GM19099 (cell line): ENCODE measurements around the gene IRGC.

Experiments
- POLR2A ChIP-seq: IDR thresholded peaks from 3 replicates; pipeline ENCODE4 v1.6.1; 2011; ENCODE audit warnings: low read depth; ENCODE audit not compliant: insufficient read length; ENCODE audit errors: extremely low read depth

IRGC gene

DNA sequence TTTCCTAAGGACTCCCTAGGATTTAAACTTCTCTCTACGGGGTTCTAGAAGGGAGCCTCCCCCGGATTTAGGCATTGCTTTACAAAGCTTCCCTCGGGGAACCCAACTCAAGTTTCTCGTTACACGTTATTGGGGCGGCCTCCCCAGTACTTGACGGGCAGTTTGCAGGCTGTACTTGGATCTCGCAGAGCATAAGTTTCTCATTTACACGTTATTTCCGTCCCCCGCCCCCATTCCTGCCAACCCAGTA is 38.3 kb downstream of the IRGC start:
- TF ChIP-seq POLR2A: no peak

DNA sequence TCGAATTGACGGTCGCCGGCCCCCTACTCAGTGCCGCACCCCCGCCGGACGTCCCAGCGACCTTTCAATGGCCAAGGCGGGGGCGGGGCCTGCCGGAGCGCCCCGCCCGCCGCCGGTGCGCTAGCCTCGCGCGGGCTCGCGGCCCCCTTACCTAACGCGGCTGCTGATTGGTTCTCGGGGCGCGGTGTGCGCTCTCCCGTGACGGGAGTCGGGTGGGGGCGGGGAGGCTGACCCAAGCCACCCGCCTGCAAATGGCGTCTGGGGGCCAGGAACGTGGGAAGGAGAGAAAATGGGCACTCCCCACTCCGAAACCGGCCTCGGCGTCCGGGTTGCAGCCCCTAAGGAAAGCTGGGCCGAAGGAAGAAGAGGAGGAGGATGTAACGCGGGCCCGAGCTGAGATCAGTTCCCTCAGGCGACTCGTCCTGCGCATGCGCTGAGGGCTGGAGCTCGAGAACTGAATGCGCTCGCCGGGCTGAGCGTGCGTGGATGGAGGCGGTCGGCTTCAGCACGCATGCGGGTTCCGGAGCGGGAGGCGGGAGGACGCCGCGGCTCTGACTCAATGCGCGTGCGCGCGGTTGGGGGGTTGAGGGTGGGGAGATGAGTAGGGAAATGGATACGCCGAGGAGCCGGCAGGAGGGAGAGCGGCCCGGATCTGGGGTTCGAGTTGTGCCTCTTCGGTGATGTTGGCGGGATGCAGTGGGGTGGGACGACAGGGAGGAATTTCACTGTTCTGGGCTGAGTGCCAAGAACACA is 38.8 kb downstream of the IRGC start, which contains the start of gene SMG9:
SMG9 (minus strand) TSS at position 460 of the 753 bp plus-strand sequence. CDS start 4,221 bp downstream, outside the sequence.
- TF ChIP-seq POLR2A: peak; percentile 72

DNA sequence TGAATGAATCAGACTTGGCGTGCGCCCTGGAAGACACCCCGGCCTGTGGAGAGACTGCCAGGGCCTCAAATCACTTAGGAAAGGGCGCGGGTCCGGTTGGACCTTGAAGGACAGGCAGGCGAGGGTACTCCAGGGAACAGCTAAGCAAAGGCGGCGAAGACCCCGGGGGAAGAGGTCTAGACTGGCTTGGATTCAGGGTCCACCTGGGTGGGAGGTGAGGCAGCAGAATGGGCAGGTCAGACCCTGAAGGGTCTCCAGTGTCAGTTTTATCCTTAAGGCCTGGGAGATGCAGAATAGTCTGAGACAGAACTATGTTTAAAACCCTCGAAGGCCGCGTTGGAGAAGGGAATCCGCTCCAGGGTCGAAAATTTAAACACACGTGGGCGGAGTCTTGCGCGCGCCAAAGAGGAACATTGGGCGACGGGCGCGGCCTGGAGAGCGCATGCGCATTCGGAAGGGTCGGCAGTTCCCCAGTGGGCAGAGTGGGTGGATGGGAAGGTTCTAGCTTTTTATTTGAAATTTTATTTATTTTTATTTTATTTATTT is 39.5 kb downstream of the IRGC start:
- TF ChIP-seq POLR2A: peak; percentile 61

DNA sequence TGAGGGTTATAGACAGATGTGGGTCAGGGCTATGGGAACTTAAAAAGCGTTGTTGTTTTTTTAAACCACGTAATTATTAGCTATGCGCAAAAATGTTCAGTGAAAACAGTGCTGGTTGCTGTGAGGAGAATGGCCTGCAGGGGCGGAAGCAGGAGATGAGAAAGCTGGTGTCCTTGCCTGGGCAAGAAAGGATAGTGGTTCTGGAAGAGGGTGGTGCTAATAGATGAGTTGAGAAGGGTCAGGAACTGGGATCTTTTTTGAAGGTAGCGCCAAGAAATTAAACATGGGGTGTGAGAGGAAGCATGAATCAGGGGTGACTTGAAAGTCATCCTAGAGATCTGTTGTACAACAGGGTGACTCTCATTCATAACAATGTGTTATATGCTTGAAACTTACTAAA is 43.6 kb downstream of the IRGC start:
- TF ChIP-seq POLR2A: no peak

DNA sequence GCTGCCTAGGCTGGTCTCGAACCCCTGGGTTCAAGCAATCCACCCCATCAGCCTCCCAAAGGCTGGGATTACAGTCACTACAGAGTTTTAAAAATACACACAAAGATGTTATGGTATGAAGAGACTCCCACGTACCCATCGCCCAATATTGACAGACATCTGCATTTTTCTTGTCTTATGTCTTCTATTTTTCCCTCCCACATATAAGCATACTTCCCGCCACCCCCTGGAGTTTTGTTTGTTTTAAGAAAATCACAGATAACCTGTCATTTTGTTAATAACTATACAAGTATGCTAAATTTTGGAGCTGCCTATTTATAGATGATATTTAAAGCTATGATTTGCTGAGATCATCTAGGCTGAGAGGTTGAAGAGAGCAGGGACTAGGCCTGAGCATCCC is 45.1 kb downstream of the IRGC start:
- no peak for TF ChIP-seq POLR2A

DNA sequence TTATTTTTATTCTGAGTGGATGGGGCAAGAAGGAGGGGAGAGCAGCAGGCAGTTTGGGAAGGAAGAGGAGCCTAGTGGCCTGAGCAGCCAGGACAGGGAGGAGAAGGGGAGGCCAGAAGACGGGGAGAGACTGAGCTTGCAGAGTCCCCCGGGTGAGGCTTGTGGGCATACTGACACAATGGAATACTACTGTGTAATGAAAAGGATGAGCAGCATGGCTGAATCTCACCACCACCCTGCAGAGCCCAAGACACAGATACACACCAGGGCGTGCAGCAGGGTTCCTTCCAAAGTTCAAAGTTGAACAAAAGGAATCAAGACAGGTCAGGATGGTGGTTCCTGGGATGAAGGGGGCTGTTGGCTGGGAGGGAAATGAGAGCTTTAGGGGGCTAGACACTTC is 46.9 kb downstream of the IRGC start:
- no peak for TF ChIP-seq POLR2A

DNA sequence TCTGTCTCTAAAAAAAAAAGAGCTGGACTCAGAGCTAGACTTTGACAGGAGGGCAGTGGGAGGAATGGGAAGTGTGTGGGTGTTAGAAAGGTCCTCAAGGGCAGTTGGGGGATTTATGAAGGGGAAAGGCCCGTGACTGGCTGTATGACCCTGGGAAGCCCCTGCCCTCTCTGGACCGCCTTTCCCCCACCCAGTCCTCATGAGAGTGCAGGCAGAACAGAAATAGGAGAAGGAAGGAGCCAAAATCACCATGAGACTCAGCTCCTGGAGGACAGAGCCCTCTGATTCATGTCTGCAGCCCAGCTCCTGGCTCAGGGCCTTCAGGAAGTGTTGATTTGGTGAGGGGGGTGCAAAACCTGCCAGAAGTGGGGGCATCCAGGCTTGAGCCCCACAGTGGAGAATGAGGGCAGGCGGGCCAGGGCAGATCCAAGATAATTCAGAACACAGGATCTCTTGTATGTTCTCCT is 47.6 kb downstream of the IRGC start:
- TF ChIP-seq POLR2A: peak; percentile 43

DNA sequence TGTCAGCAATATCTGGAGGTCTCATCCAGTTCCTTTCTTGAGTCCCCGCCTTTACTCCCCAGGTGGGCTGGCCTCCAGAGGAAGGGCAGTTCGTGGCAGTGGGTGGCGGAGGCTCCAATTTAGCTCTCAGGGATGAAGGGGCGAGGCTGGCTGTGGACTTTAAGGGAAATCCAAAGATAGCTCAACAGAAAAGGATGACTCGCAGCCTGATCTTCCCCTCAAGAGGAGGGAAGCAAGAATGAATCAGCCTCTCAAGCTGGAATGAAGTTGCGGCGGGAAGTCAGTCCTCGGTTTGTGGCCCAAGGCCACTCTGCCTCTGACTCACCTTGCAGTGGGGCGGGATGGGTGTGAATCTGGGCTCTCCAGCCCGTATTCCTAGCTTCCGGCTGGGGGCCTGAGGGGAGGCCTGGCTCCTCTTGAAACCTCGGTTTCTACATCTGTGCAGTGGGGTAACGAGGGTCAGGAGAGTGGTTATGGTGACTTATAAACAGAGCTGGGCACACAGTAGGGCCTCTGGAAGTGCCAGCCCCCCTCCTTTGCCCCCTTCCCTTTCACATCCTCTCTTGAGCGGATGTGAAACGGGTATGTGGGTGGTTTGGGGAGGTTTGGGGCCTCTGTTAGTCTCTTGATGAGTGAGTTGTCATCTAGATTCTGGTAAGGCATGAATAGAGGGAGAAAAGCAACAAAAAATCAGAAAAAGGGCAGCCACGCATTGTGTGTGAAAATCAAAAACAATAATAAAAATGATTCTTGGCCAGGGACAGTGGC is 49.4 kb downstream of the IRGC start:
- peak; percentile 42 for TF ChIP-seq POLR2A

DNA sequence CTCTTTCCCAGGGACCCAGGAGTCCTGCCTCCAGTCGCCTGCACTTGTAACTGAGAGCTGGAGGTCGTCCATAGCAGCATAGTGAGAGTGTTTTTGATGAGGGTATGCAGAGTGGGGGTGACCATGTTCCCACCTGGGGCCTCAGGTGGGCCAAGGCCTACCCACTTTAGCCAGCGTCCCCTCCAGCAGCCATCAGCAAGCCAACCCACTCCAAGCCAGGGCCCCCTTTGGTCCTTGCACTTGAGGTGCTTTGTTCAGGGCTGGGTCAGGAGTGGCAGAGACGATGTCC is 50.8 kb downstream of the IRGC start:
- TF ChIP-seq POLR2A: no peak

DNA sequence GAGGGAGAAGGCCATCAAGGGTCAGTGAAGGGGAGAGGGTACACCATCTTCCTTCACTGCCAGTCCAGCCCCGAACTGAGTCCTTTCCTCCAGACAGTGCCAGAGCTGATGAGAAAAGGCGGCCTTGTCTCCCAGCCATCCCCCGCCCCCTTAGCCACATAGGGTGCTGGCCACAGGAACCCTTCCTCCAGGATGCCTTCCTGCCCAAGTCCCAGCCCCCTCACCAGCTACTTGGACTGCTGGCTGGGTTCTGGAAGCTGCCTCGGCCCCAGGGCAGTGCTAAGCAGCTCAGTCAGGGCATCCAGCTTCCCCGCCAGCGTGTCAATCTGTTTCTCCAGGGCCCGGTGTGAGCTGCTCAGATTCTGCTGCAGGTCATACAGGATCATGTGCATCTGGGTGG is 51.4 kb downstream of the IRGC start:
- TF ChIP-seq POLR2A: no peak

DNA sequence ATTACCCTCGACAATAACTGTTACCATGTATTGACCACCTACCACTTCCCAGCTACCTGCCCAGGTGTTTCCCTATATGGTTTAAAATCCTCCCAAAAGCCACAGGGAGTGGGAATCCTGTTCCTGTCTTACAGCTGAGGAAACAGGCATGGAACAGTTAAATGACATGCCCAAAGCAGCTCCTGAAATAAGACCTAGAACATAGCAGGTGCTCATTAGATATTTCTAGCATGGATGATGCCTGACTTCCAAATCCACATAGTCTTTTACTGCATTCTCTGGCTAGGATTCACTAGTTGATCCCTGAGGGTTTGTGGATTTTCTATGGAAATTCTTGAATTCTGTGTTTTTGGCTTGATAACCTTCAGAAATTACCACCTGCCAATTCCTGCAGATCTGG is 51.9 kb downstream of the IRGC start:
- TF ChIP-seq POLR2A: no peak

DNA sequence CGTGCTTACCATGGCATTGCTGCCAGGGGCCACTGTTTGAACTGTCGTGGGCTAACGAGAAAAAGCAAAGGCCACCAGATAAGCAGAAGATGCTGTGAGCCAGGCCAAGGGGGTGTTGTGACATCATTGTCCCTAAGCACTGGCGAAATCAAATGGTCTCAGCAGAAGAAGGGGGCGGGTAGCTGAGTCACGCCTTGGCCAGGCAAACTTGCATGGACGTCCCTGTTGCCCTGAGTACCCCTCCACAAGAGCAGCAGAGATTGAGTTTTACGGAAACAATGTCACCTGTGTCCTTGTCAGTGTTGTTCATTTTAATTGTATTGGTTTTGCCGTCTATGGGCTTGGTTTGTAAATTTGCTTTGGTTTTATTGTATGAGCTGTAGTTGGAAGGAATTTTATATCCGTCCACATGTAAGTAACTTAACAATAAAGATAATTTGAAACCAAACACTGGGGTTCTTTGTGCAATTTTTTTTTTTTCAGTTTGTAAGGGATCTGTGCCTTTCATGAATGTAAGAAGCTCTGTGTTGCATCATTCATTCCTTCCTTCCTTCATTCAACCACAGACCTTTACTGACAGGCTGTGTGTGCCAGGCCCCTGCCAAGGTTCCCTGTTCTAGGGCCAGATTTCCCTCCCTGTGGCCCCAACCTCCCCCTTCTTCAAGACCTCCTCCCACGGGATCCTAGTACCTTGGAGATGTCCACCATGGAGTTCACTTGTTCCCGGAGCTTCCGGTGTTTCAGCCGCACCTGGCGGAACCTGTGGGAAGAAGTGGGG is 52.6 kb downstream of the IRGC start:
- no peak for TF ChIP-seq POLR2A

DNA sequence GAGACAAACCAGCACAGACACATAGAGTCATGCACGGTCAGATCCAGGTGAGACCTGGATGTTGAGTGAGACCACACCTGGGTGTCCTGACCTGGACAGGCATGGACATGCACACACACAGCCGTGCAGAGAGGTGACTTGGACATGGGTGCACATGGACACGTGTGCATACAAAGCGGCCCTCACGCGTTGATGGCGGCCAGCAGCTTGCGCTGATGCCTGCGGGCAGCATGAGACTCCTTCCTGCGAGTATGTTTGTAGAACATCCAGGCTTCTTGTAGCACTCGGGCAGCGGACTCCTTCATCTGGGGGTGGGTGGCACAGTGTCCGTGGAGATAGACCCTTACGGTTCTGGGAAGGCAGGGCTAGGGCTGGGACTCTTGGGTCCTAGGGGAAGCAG is 53.4 kb downstream of the IRGC start:
- no peak for TF ChIP-seq POLR2A
